PFSK-1 (cell line): Measurements from ENCODE around the gene HLCS.

Source experiments
- FOXP2 ChIP-seq: optimal IDR thresholded peaks from 2 replicates; pipeline ENCODE3; 2011; ENCODE audit warnings: borderline replicate concordance, control low read depth, inconsistent platforms; ENCODE audit not compliant: insufficient read depth; ENCODE audit errors: extremely low read length, extremely low read depth
- POLR2AphosphoS5 ChIP-seq: IDR thresholded peaks from 2 replicates; pipeline ENCODE4 v1.6.1; 2012; ENCODE audit warnings: low read depth, mild to moderate bottlenecking, control low read depth, low read length, moderate library complexity
- SIN3A ChIP-seq: IDR thresholded peaks from 2 replicates; pipeline ENCODE4 v1.6.1; 2012; ENCODE audit warnings: mild to moderate bottlenecking, low read length, moderate library complexity, borderline replicate concordance; ENCODE audit not compliant: insufficient read depth
- TAF1 ChIP-seq: IDR thresholded peaks from 2 replicates; pipeline ENCODE4 v1.6.1; 2012; ENCODE audit warnings: low read length, control low read depth, borderline replicate concordance; ENCODE audit not compliant: insufficient read depth
- TF ChIP-seq, protein P1 (sequence below), 2 experiments: IDR thresholded peaks; 2 replicates each; pipeline versions ENCODE4 v1.6.1 to v1.8.0; 2011 to 2012; ENCODE audit warnings: low read depth in 2 of 2, low read length in 2 of 2, control low read depth in 1 of 2, inconsistent platforms in 1 of 2, mild to moderate bottlenecking in 1 of 2, moderate library complexity in 1 of 2; ENCODE audit not compliant: insufficient read depth in 1 of 2

The HLCS gene

DNA sequence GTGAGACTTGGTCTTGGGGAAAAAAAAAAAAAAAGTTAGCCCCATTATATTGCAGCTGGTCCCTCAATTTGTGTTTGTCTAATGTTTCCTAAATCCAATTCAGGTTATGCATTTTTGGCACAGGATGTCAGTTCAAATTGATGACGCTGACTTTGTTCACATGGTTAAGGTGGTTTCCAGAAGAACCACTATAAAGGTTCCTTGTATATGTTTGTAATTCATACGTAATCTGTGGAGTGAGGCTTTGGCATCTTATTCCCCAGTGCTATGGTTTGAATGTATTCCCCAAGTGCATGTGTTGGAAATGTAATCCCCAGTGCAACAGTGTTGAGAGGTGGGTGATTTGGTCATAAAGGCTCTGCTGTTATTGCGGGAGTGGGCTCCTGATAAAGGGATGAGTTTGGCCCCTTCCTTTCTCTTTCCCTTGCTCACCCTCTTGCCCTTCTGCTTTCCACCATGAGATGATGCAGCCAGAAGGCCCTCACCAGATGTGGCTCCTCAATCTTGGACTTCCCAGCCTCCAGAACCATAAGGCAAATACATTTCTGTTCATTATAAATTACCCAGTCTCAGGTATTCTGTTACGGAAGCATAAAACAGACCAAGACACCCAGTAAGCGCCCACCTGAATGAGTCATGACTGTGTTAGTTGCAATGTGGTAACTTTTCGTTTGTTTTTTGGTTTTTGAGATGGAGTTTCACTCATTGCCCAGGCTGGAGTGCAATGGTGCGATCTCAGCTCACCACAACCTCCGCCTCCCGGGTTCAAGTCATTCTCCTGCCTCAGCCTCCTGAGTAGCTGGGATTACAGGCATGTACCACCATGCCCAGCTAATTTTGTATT, 19.5 kb upstream of the HLCS start:
- TF ChIP-seq POLR2AphosphoS5 = no peak
- TF ChIP-seq SIN3A = no peak
- TF ChIP-seq, protein P1, sequence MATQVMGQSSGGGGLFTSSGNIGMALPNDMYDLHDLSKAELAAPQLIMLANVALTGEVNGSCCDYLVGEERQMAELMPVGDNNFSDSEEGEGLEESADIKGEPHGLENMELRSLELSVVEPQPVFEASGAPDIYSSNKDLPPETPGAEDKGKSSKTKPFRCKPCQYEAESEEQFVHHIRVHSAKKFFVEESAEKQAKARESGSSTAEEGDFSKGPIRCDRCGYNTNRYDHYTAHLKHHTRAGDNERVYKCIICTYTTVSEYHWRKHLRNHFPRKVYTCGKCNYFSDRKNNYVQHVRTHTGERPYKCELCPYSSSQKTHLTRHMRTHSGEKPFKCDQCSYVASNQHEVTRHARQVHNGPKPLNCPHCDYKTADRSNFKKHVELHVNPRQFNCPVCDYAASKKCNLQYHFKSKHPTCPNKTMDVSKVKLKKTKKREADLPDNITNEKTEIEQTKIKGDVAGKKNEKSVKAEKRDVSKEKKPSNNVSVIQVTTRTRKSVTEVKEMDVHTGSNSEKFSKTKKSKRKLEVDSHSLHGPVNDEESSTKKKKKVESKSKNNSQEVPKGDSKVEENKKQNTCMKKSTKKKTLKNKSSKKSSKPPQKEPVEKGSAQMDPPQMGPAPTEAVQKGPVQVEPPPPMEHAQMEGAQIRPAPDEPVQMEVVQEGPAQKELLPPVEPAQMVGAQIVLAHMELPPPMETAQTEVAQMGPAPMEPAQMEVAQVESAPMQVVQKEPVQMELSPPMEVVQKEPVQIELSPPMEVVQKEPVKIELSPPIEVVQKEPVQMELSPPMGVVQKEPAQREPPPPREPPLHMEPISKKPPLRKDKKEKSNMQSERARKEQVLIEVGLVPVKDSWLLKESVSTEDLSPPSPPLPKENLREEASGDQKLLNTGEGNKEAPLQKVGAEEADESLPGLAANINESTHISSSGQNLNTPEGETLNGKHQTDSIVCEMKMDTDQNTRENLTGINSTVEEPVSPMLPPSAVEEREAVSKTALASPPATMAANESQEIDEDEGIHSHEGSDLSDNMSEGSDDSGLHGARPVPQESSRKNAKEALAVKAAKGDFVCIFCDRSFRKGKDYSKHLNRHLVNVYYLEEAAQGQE (IDR thresholded peaks at IDR 0.05; ENCODE audit: insufficient read depth in 1 of 2, low read depth in 2 of 2, low read length in 2 of 2) = no peak
- TF ChIP-seq TAF1 = no peak
- no peak for TF ChIP-seq FOXP2

DNA sequence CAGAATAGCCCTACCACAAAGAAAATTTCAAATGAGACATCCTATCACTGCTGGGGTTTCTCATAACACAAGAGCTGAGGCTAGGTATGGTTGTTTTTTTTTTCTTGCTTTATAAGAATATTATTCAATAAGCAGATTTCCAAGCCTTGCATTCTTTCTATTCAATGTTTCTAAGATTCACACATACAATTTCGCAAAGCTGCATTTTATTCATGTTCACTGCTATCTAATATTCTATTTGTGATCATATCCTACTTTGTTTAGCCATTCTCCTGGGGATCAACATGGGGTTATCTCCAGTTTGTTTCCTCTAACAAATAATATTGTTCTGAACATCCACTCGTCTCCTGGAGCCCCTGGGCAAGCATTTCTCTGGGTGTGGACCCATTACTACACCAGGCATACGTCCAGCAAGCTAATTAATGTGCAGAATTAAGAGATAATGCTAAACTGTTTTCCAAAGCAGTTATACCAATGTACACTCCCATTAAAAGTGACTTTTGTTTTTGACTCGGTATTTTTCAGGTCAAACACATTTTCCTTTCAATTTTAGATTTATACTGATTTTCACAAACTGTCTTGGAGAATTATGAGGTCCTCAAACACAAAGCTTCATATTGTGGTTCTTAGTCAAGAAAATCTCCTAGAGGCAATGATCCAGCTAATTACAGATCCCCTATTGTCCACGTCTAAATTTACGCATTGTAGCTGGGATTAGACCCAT, 15.7 kb upstream of the HLCS start:
- TF ChIP-seq SIN3A (no peak), TAF1 (no peak), POLR2AphosphoS5 (no peak), FOXP2 (no peak)
- TF ChIP-seq, protein P1 (IDR thresholded peaks at IDR 0.05; ENCODE audit: insufficient read depth in 1 of 2, low read depth in 2 of 2, low read length in 2 of 2) = no peak

DNA sequence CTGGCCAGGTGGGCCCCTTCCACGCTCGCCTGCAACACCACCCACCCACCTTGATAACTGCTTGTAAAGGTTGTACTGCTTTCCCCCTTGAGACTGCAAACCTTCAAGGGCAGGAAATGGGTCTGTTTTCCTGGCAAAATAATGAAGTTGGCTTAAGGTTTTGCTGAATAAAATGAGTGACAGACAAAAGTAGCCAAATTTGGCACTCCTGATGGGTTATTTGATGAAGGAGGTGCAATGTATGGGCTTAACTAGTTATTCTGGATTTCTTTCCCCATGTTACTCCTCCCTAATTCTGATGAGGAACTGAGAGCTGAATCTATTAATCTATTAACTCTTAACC, 14.6 kb upstream of the HLCS start:
- TF ChIP-seq, protein P1 (IDR thresholded peaks at IDR 0.05; ENCODE audit: insufficient read depth in 1 of 2, low read depth in 2 of 2, low read length in 2 of 2) = no peak
- TF ChIP-seq SIN3A = no peak
- TF ChIP-seq TAF1 = no peak
- TF ChIP-seq POLR2AphosphoS5 = no peak
- TF ChIP-seq FOXP2 = no peak

DNA sequence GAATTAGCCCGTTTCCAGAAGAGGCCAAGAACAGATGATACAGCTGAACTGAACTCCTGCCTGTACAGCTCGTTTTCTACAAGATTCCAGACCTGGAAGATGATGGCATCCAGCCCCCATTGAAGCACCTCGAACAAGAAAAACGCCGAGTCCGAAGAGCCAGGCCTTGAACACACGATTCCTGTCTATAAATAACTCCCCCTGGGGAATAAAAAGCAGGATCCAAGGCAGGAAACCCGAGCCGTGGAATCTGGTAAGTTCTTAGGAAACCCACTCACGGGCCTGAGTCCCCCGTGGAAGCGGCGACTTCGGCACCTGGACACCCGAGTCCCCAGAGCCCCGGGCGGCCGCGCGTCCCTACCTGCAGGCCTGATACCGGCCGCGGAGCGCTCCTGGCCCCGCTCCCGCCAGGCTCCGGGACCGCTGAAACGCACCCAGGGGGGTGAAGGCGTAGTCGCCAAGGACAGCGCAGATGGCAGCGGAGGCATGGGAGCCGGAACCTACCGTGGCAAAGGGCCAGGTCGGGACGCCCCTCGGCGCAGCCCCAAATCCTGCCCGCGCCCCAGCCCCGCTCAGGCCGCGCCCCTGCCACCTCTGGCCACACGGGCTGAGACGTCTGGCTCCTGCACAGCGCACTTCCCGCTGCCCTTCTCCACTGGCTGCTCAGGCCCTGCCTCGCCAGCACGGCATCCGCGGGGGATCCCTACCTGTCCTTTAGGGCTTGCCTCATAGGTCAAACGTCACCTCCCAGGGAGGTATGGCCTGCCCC, 14.0 kb upstream of the HLCS start:
- TF ChIP-seq TAF1 (no peak), FOXP2 (no peak), POLR2AphosphoS5 (no peak), SIN3A (no peak)
- TF ChIP-seq, protein P1 (IDR thresholded peaks at IDR 0.05; ENCODE audit: insufficient read depth in 1 of 2, low read depth in 2 of 2, low read length in 2 of 2) = no peak
